T-helper 9 cell (primary cell): ENCODE measurements around the gene LZIC.
A peak's percentile ranks its signal among the peaks of the same experiment; 100 is the strongest.
"Not testable (repeated sequence)": the region's sequence is repeated elsewhere in the genome, so short reads cannot be mapped to it uniquely, and the experiment has no call there.

ENCODE experiments used
- DNase-seq: peaks from one replicate; pipeline ENCODE4 v3.0.0-alpha.2; 2020
- total RNA-seq, 2 donors: gene quantifications; one replicate each; lab custom pipeline; 2026; lab: John Stamatoyannopoulos, UW

The LZIC gene
- 24.6 to 58.7 reads per million in 2 donors for total RNA-seq

GRCh38 chr1:9942939-9943788 is at the start of gene LZIC, which contains the start of gene NMNAT1:
Gene LZIC, minus strand, starts transcription at chr1:9943391. Its CDS starts 6,772 bp downstream, at chr1:9936619.
Gene NMNAT1, plus strand, starts transcription at chr1:9943475. Its CDS starts 28,599 bp downstream, at chr1:9972074.
- DNase-seq: peak; percentile 76

- DNase-seq: no peak
Observed at GRCh38 chr1:9992910-9993309, 49.7 kb upstream of the LZIC start.

- no peak for DNase-seq
Observed at GRCh38 chr1:9990944-9991343, 47.8 kb upstream of the LZIC start.

GRCh38 chr1:9989773-9990172 is 46.6 kb upstream of the LZIC start:
- DNase-seq: no peak

GRCh38 chr1:9985001-9985400 is 41.8 kb upstream of the LZIC start:
- no peak for DNase-seq

- no peak for DNase-seq
Observed at GRCh38 chr1:9984253-9984652, 41.1 kb upstream of the LZIC start.

- no peak for DNase-seq
Observed at GRCh38 chr1:9960706-9961562, 17.7 kb upstream of the LZIC start.

- no peak for DNase-seq
Observed at GRCh38 chr1:9960011-9960410, 16.8 kb upstream of the LZIC start.

GRCh38 chr1:9957726-9958125 is 14.5 kb upstream of the LZIC start:
- no peak for DNase-seq

GRCh38 chr1:9946315-9946714 is 3.1 kb upstream of the LZIC start:
- no peak for DNase-seq

- DNase-seq: no peak
Observed at GRCh38 chr1:9942399-9942938, 722 bp downstream of the LZIC start.

GRCh38 chr1:9929431-9930385 is 13.5 kb downstream of the LZIC start:
- DNase-seq: no peak

- DNase-seq: no peak
Observed at GRCh38 chr1:9927259-9927658, 15.9 kb downstream of the LZIC start.

- DNase-seq: no peak
Observed at GRCh38 chr1:9922342-9922741, 20.8 kb downstream of the LZIC start.

GRCh38 chr1:9920606-9921005 is 22.6 kb downstream of the LZIC start:
- DNase-seq: no peak

GRCh38 chr1:9917901-9918300 is 25.3 kb downstream of the LZIC start:
- DNase-seq: no peak

- not testable (repeated sequence) for DNase-seq
Observed at GRCh38 chr1:9917495-9917894, 25.7 kb downstream of the LZIC start.

GRCh38 chr1:9916452-9916851 is 26.7 kb downstream of the LZIC start:
- no peak for DNase-seq

- DNase-seq: no peak
Observed at GRCh38 chr1:9914610-9914937, 28.6 kb downstream of the LZIC start.

GRCh38 chr1:9912264-9912936 is 30.8 kb downstream of the LZIC start:
- DNase-seq: no peak

- DNase-seq: peak; percentile 100
Observed at GRCh38 chr1:9910423-9911178, 32.6 kb downstream of the LZIC start.
